NCI-H524 (cell line): Measurements from ENCODE around the gene APOL5.

Source experiments
- DNase-seq, 2 experiments: peaks; one replicate each; lab custom pipeline; 2025; lab: John Stamatoyannopoulos, UW

Gene APOL5

GRCh38 chr22:35742342-35743100 lies 24.8 kb downstream of the APOL5 start:
- DNase-seq: no peak

GRCh38 chr22:35743326-35743860 lies 25.7 kb downstream of the APOL5 start:
- DNase-seq: no peak

GRCh38 chr22:35746248-35746647 lies 28.6 kb downstream of the APOL5 start:
- no peak for DNase-seq

- DNase-seq: no peak
Measured at GRCh38 chr22:35746946-35747703, 29.5 kb downstream of the APOL5 start.

- no peak for DNase-seq
Measured at GRCh38 chr22:35749808-35750207, 32.1 kb downstream of the APOL5 start.

DNA sequence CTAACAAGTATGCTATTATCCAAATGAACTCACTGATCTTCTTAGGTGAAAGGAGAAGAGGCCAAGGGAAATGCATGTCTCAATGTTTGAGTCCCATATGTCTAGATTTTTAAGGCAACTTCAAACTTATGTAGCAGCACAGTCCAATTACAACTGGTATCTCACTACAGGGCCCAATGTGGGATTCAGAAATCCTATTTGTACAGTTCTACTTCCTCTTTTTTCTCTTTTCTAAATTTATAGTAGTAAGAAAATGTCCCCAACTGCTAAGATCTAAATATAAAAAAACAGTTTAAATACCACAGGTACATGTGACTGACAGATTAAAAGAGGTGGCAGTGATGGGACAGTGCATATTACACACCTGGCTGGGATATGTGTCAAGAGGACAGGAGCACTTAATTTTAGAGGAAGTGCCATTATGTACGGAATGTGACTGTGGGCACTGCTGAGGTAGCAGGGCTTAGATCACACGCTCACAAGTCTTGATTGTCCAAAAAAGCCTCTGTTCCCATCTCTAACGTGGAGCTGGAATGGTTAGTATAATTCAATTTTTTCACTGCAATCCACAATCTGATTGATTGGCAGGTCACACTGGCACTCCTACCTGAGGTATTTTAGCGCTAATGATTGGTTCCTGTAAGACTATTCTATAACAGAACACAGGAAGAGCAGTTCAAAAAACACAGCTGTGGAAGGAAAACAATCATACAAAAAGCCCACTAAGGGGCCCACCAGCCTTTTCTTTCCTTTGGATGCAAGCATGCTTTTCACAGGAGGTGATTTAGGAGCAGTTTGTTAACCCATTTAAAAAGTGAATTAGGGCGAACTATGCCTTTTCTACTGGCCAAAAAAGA lies 34.6 kb downstream of the APOL5 start:
- DNase-seq: no peak

DNA sequence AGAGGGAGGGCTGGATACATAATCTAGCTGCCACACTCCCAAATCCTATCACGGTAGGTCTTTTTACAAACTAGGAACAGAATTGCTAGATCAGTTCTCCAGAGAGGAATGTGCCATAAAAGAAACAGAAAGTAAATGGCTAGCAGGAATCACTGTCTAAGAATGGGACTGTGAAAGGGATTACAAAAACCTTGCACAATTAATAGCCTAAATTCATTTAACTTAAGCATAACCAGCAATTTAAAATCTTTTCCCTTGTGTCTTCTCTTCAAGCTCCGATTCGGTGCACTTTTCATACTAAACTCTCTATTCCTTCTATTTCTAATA lies 35.2 kb downstream of the APOL5 start:
- DNase-seq: no peak

- DNase-seq: no peak
Measured at GRCh38 chr22:35754761-35755160, 37.1 kb downstream of the APOL5 start.

DNA sequence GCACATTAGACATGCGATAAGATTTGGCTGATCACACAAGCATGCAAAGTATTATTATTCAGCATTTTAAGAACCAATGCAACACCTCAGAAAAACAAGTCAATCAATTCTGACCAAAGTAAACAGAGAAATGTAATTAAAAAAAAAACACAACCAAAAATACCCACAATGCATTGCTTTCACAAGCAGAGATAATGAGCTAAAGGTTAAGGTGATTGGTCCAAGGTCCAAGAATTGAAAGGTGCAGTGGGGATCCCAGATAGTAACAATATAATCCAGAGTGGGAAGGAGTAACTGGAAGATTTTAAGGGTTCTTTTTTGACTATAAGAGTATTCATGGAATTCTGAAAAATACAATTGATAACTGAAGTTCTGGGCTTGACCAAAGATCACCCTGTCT lies 39.0 kb downstream of the APOL5 start:
- no peak for DNase-seq

GRCh38 chr22:35758394-35758793 lies 40.7 kb downstream of the APOL5 start:
- no peak for DNase-seq

DNA sequence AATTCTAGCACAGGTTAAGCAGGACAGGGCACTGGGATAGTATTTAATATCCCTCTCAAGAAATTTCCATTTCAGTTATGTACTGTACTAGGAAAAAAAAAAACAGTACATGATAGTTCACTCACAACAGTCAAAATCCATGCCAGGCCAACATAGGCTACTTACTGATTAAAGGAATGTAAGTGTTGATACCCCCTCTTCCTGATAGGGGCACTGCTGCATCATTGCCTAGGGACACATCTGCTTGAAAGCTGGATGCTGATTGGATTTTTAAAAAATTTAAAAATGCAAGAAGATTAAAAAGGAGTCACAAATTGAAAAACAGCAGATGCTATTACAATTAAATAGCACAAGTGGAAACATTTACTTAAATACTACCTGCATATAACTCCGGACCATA lies 43.4 kb downstream of the APOL5 start:
- peak in 1 of 2 experiments; percentile 52 for DNase-seq

- DNase-seq: peak in 1 of 2 experiments; percentile 28
Measured at GRCh38 chr22:35766654-35767580, 49.2 kb downstream of the APOL5 start.

GRCh38 chr22:35769974-35770373 lies 52.3 kb downstream of the APOL5 start:
- no peak for DNase-seq

DNA sequence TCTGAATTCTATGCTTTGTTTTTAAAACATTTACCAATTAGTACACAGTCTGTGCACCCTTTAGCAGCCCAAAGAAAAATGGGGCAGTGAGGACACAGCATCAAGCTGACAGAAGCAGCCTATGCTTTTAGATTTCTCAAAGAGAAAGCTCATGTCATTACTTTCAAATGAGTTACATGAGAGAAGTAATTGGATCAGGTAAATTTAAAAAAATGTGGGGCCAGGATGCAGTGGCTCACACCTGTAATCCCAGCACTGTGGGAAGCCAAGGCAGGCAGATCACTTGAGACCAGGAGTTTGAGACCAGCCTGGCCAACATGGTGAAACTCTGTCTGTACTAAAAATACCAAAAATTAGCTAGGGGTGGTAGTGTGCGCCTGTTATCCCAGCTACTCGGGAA lies 57.7 kb downstream of the APOL5 start:
- no peak for DNase-seq

DNA sequence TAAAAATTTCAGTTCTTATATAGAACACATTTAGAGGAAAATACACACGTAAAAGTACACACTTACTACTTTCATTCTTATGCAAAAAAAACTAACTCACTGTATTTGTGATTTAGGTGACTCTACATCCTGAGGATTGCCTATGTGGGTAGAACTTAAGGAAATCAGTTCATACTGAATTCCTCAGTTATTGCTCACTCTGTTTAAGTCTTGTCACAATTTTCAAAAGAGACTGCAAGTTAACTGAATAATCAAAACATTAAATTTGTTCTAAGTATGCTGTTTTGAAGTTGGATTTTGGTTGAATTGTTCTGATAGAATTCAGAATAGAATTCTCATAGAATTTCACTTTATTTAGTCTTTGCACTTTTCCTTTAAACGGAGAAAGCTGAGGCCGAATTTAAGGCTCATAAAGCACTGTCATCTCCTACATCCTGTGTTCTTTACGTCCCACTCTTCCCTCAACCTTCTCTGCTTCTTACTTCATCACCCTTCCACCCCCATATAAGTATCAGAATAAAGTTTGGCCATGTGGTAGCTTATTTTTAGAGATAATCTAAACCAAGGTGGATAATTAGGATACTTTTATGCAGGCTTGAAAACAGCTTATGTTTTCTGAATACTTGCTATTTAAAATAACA lies 59.8 kb downstream of the APOL5 start:
- DNase-seq: no peak
